GM18909 (cell line): Measurements from ENCODE around the gene SULF2.

Source experiments
- ATAC-seq: cut with Tn5 transposase; IDR thresholded peaks from one replicate; pipeline ENCODE4 v1.9.1; 2021; ENCODE audit warnings: mild to moderate bottlenecking; ENCODE audit not compliant: unreplicated experiment, poor library complexity

SULF2 gene

GRCh38 chr20:47675190-47676142 is 109.8 kb downstream of the SULF2 start:
- ATAC-seq: no peak

GRCh38 chr20:47674686-47675085 is 110.6 kb downstream of the SULF2 start:
- ATAC-seq: no peak

GRCh38 chr20:47674145-47674544 is 111.1 kb downstream of the SULF2 start:
- ATAC-seq: no peak

GRCh38 chr20:47673671-47673955 is 111.7 kb downstream of the SULF2 start:
- no peak for ATAC-seq

GRCh38 chr20:47672886-47673670 is 112.2 kb downstream of the SULF2 start:
- no peak for ATAC-seq

GRCh38 chr20:47672166-47672565 is 113.1 kb downstream of the SULF2 start:
- ATAC-seq: no peak

GRCh38 chr20:47670913-47671312 is 114.4 kb downstream of the SULF2 start:
- ATAC-seq: no peak

GRCh38 chr20:47669927-47670890 is 115.1 kb downstream of the SULF2 start:
- ATAC-seq: no peak

- no peak for ATAC-seq
These were observed 115.8 kb downstream of the SULF2 start for GRCh38 chr20:47669489-47669888.

- ATAC-seq: no peak
These were observed 116.2 kb downstream of the SULF2 start for GRCh38 chr20:47669152-47669425.

- no peak for ATAC-seq
These were observed 116.7 kb downstream of the SULF2 start for GRCh38 chr20:47668313-47669151.

GRCh38 chr20:47667531-47668312 is 117.6 kb downstream of the SULF2 start:
- no peak for ATAC-seq

GRCh38 chr20:47667086-47667485 is 118.2 kb downstream of the SULF2 start:
- ATAC-seq: no peak

GRCh38 chr20:47666304-47666703 is 119.0 kb downstream of the SULF2 start:
- ATAC-seq: no peak

- ATAC-seq: no peak
These were observed 119.9 kb downstream of the SULF2 start for GRCh38 chr20:47665221-47665991.

GRCh38 chr20:47664744-47665143 is 120.5 kb downstream of the SULF2 start:
- no peak for ATAC-seq

- ATAC-seq: no peak
These were observed 121.2 kb downstream of the SULF2 start for GRCh38 chr20:47664068-47664437.

- ATAC-seq: no peak
These were observed 121.8 kb downstream of the SULF2 start for GRCh38 chr20:47663354-47664067.
